K562 (cell line): ENCODE results near the gene RERE. TPM values are rescaled to one million over a fixed set of nuclear protein-coding genes. Genes with fewer than 3 reads are reported as not detected.

Experiments used
- ATAC-seq: fragments of 200-7000 bp; cut with Tn5 transposase; 3 replicates; pipeline ENCODE4 v1.9.1; 2020; ENCODE audit warnings: moderate library complexity
- BruUV-seq: library from RNA; stranded (reverse); fragments of 400-500 nt; replicated peaks from 2 replicates; lab custom pipeline; 2021; lab: Mats Ljungman, UMichigan
- CTCF ChIA-PET: fragments of 300-600 bp; formaldehyde crosslinking; extraction: SDS; loops from one replicate; lab custom pipeline; 2021; ENCODE audit warnings: low intra/inter-chr PET ratio; lab: Yijun Ruan, JAX
- POLR2A ChIA-PET: fragments of 300-600, 350-650 bp; sonication (Branson Sonifier 250); formaldehyde crosslinking; extraction: SDS; loops from one replicate; lab custom pipeline; 2021; ENCODE audit warnings: antibody characterized with exemption, inconsistent platforms; lab: Yijun Ruan, JAX
- DNase-seq, 4 experiments: peaks; one replicate each; pipeline versions ENCODE4 v3.0.0 to v3.0.0-alpha.2; 2011 to 2018; ENCODE audit warnings: low spot score in 3 of 4, mixed read lengths in 3 of 4; ENCODE audit errors: extremely low read depth in 1 of 4
- FAIRE-seq: peaks from 2 replicates; lab custom pipeline; 2011; peaks lifted over from hg19 to GRCh38; lab: Jason Lieb, UNC
- H2AFZ ChIP-seq: 2 replicates; pipeline ENCODE4 v1.6.0; 2011; ENCODE audit warnings: low read depth, low read length, control low read depth, inconsistent platforms
- H3K27ac ChIP-seq: fragments of 200-600 bp; 3 replicates; pipeline ENCODE4 v1.8.0; 2011; ENCODE audit warnings: low read depth, mild to moderate bottlenecking, control low read depth, inconsistent platforms, low read length, moderate library complexity, mixed read lengths; ENCODE audit errors: extremely low read depth
- H3K27me3 ChIP-seq, 2 experiments: fragments of 300-600 bp in 1 of 2; 2 replicates in 1 of 2; 3 replicates in 1 of 2; pipeline versions ENCODE4 v1.6.0 to v1.8.0; 2011; ENCODE audit warnings: inconsistent platforms in 2 of 2, low read length in 2 of 2, mild to moderate bottlenecking in 1 of 2, mixed read lengths in 1 of 2, moderate library complexity in 1 of 2; ENCODE audit not compliant: control insufficient read depth in 2 of 2, insufficient read depth in 2 of 2
- H3K36me3 ChIP-seq: fragments of 300-600 bp; 3 replicates; pipeline ENCODE4 v1.8.0; 2011; ENCODE audit warnings: mild to moderate bottlenecking, low read length, inconsistent platforms; ENCODE audit not compliant: control insufficient read depth, insufficient read depth
- H3K4me1 ChIP-seq, 2 experiments: fragments of 200-600 bp in 1 of 2; replicated peaks in 1 of 2; 2 replicates in 1 of 2; 3 replicates in 1 of 2; pipeline versions ENCODE4 v1.5.1 to v1.8.0; 2011; ENCODE audit warnings: inconsistent platforms in 2 of 2, low read length in 2 of 2, mild to moderate bottlenecking in 1 of 2, mixed read lengths in 1 of 2, moderate library complexity in 1 of 2; ENCODE audit not compliant: control insufficient read depth in 2 of 2, insufficient read depth in 2 of 2
- H3K4me2 ChIP-seq: 2 replicates; pipeline ENCODE4 v1.6.1; 2011; ENCODE audit warnings: low read length, control low read depth, inconsistent platforms, mixed read lengths; ENCODE audit not compliant: insufficient read depth
- H3K4me3 ChIP-seq: fragments of 200-600 bp; sonication (generic), shearing (Covaris generic); 2 replicates; pipeline ENCODE4 v1.5.1; 2016; ENCODE audit warnings: control low read depth, inconsistent platforms
- H3K79me2 ChIP-seq: fragments of 200-600 bp; 3 replicates; pipeline ENCODE4 v1.8.0; 2011; ENCODE audit warnings: low read length, inconsistent platforms; ENCODE audit not compliant: control insufficient read depth, insufficient read depth
- H3K9ac ChIP-seq, 2 experiments: 2 replicates each; pipeline versions ENCODE4 v1.6.0 to v1.6.1; 2011; ENCODE audit warnings: low read depth in 2 of 2, low read length in 2 of 2, control low read depth in 1 of 2, inconsistent platforms in 1 of 2, mild to moderate bottlenecking in 1 of 2, mixed read lengths in 1 of 2; ENCODE audit not compliant: insufficient read depth in 1 of 2
- H3K9me1 ChIP-seq: one replicate; pipeline ENCODE4 v1.6.0; 2011; ENCODE audit warnings: inconsistent platforms, mild to moderate bottlenecking, low read length, moderate library complexity; ENCODE audit not compliant: control insufficient read depth, insufficient read depth
- H3K9me3 ChIP-seq: replicated peaks from 2 replicates; pipeline ENCODE4 v1.5.1; 2011; ENCODE audit warnings: low read depth, low read length, inconsistent platforms; ENCODE audit not compliant: control insufficient read depth, insufficient read depth
- H4K20me1 ChIP-seq: replicated peaks from 2 replicates; pipeline ENCODE4 v1.6.1; 2011; ENCODE audit warnings: low read length, inconsistent platforms, mixed read lengths; ENCODE audit not compliant: control insufficient read depth, insufficient read depth
- FOSL1 ChIP-seq: fragments of 200-800 bp; sonication (Bioruptor generic); conservative IDR thresholded peaks from 2 replicates; pipeline ENCODE4 v1.6.1; 2016; ENCODE audit warnings: missing genetic modification characterization, missing compliant biosample characterization
- POLR2B ChIP-seq: fragments of 450-650 bp; IDR thresholded peaks from 2 replicates; pipeline ENCODE4 v1.6.1; 2018; ENCODE audit warnings: low read depth; ENCODE audit not compliant: partially characterized antibody
- ZSCAN32 ChIP-seq: fragments of 450-650 bp; formaldehyde crosslinking; IDR thresholded peaks from 2 replicates; pipeline ENCODE4 v1.4.0; 2020; ENCODE audit warnings: mild to moderate bottlenecking, moderate library complexity
- WGBS: fragments of 100-300 bp; shearing (Covaris generic); methylation state at CpG from one replicate; pipeline ENCODE4 v1.1.6; 2016; ENCODE audit warnings: low coverage, mixed read lengths; ENCODE audit not compliant: insufficient coverage; ENCODE audit errors: missing lambda C conversion rate; 5-methylcytosine and 5-hydroxymethylcytosine counted together
- in situ Hi-C: fragments of 300-500 bp; cut with MboI; formaldehyde crosslinking; loops from 4 replicates; pipeline ENCODE4 v1.15.0; 2018; ENCODE audit warnings: inconsistent platforms, mixed read lengths
- intact Hi-C: fragments of 100-400 bp; cut with micrococcal nuclease; formaldehyde crosslinking; loops from 2 replicates; pipeline ENCODE4 v1.14.2; 2022
- polyA plus RNA-seq, 8 experiments: library from polyadenylated mRNA; depleted of rRNA in 4 of 8; stranded (reverse) in 5 of 8; unstranded in 3 of 8; fragments of >200 nt; fragmentation: Nextera tagmentation in 2 of 8; fragmentation: Illumina TruSeq in 1 of 8; extraction: Ambion mirVana in 2 of 8; extraction: Trizol in 1 of 8; gene quantifications; 2 replicates each; pipeline versions ENCODE4 v1.2.1 to v1.2.3, GENCODE V29; 2011 to 2014; ENCODE audit warnings: inconsistent platforms in 1 of 8, missing spikeins in 1 of 8
- total RNA-seq, 7 experiments: library from RNA; depleted of rRNA in 6 of 7; stranded (reverse); fragments of >200 nt in 6 of 7; fragmentation: Illumina TruSeq in 2 of 7; extraction: Trizol in 2 of 7; gene quantifications; 2 replicates each; pipeline versions ENCODE4 v1.2.1 to v1.2.3, GENCODE V29; 2011 to 2021; ENCODE audit warnings: low replicate concordance in 1 of 7
- TF ChIP-seq, protein P1 (sequence below): fragments of 250-450 bp; sonication (Bioruptor Pico); IDR thresholded peaks from 2 replicates; pipeline ENCODE4 v1.5.0; 2022; ENCODE audit warnings: mild to moderate bottlenecking
- TF ChIP-seq, protein P2 (sequence below): fragments of 450-650 bp; IDR thresholded peaks from 2 replicates; pipeline ENCODE4 v1.6.1; 2018; ENCODE audit warnings: mild to moderate bottlenecking, low read depth; ENCODE audit not compliant: partially characterized antibody
- TF ChIP-seq, protein P3 (sequence below): fragments of 450-650 bp; IDR thresholded peaks from 2 replicates; pipeline ENCODE4 v1.6.1; 2017; ENCODE audit warnings: antibody characterized with exemption
- TF ChIP-seq, protein P4 (sequence below): fragments of 250-450 bp; sonication (Bioruptor Pico); IDR thresholded peaks from 2 replicates; pipeline ENCODE4 v1.9.0; 2021; ENCODE audit warnings: mild to moderate bottlenecking, inconsistent platforms
- TF ChIP-seq, protein P5 (sequence below): fragments of 150-350 bp; IDR thresholded peaks from 2 replicates; pipeline ENCODE4 v1.6.1; 2014; ENCODE audit warnings: low read depth, mild to moderate bottlenecking, low read length, borderline replicate concordance

RERE gene
- total and polyA plus RNA-seq, 9 of the 15 experiments (the other 6 are each of a cell fraction or from before 2014, with no cell fraction given) = 3.0 to 51.5 (median 13.4) TPM

DNA sequence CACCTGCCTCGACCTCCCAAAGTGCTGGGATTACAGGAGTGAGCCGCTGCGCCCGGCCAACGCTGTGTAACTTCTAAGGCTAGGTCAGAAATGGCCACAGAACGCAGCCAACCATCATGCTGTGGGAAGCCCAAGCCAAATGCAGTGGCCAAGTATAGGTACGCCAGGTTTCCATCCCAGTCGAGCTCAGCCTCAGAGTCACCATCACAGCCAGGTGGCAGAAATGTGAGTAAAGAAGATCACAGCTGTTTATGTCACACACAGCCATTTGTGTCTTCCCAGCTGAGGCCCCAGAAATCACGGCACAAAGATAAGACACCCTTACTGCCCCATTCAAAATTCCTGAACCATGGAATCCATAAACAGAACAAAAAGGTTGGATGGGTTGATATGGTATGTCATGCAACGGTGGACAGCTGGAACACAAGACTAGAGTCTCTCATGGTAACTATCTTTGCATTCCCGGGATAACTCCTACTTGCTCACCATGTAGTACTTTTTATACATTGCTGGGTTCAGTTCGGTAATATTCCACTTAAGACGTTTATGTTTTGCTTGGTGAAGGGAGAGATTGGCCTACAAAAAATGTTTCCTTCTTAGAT is 415.2 kb downstream of the RERE start:
- ChIA-PET POLR2A (no interaction called here), CTCF (no interaction called here)
- Histone ChIP-seq H2AFZ (no peak overlapping the region), H3K36me3 (peaks cover 13% of the 10 kb centered on the region; the same call in 1 of the 3 replicates), H3K4me2 (no peak overlapping the region), H3K27ac (no peak overlapping the region), H3K9me1 (no peaks in the 10 kb centered on the region), H3K9me3 (no peaks in the 10 kb centered on the region), H3K4me1 (peaks cover 0 to 9% of the 10 kb centered on the region in 2 experiments; a peak in 3 of 5 replicates), H3K79me2 (no peaks in the 10 kb centered on the region; the same call in 2 of the 3 replicates), H3K4me3 (no peak overlapping the region), H3K9ac (no peak overlapping the region), H4K20me1 (peaks cover 4% of the 10 kb centered on the region), H3K27me3 (no peaks in the 10 kb centered on the region)
- ATAC-seq (no peak), FAIRE-seq (no peak), DNase-seq (no peak)
- in situ Hi-C loops (no loop called here), intact Hi-C loops (no loop called here)
- BruUV-seq = no TSS peak
- TF ChIP-seq, protein P1, sequence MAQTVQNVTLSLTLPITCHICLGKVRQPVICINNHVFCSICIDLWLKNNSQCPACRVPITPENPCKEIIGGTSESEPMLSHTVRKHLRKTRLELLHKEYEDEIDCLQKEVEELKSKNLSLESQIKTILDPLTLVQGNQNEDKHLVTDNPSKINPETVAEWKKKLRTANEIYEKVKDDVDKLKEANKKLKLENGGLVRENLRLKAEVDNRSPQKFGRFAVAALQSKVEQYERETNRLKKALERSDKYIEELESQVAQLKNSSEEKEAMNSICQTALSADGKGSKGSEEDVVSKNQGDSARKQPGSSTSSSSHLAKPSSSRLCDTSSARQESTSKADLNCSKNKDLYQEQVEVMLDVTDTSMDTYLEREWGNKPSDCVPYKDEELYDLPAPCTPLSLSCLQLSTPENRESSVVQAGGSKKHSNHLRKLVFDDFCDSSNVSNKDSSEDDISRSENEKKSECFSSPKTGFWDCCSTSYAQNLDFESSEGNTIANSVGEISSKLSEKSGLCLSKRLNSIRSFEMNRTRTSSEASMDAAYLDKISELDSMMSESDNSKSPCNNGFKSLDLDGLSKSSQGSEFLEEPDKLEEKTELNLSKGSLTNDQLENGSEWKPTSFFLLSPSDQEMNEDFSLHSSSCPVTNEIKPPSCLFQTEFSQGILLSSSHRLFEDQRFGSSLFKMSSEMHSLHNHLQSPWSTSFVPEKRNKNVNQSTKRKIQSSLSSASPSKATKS (CRISPR knock-in tag) = no peak
- TF ChIP-seq ZSCAN32 (CRISPR knock-in tag) = no peak
- no peak for TF ChIP-seq POLR2B
- TF ChIP-seq, protein P2, sequence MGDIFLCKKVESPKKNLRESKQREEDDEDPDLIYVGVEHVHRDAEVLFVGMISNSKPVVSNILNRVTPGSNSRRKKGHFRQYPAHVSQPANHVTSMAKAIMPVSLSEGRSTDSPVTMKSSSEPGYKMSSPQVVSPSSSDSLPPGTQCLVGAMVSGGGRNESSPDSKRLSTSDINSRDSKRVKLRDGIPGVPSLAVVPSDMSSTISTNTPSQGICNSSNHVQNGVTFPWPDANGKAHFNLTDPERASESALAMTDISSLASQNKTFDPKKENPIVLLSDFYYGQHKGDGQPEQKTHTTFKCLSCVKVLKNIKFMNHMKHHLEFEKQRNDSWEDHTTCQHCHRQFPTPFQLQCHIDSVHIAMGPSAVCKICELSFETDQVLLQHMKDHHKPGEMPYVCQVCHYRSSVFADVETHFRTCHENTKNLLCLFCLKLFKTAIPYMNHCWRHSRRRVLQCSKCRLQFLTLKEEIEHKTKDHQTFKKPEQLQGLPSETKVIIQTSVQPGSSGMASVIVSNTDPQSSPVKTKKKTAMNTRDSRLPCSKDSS = no peak
- TF ChIP-seq, protein P3, sequence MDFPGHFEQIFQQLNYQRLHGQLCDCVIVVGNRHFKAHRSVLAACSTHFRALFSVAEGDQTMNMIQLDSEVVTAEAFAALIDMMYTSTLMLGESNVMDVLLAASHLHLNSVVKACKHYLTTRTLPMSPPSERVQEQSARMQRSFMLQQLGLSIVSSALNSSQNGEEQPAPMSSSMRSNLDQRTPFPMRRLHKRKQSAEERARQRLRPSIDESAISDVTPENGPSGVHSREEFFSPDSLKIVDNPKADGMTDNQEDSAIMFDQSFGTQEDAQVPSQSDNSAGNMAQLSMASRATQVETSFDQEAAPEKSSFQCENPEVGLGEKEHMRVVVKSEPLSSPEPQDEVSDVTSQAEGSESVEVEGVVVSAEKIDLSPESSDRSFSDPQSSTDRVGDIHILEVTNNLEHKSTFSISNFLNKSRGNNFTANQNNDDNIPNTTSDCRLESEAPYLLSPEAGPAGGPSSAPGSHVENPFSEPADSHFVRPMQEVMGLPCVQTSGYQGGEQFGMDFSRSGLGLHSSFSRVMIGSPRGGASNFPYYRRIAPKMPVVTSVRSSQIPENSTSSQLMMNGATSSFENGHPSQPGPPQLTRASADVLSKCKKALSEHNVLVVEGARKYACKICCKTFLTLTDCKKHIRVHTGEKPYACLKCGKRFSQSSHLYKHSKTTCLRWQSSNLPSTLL = no peak
- no peak for TF ChIP-seq FOSL1
- TF ChIP-seq, protein P4, sequence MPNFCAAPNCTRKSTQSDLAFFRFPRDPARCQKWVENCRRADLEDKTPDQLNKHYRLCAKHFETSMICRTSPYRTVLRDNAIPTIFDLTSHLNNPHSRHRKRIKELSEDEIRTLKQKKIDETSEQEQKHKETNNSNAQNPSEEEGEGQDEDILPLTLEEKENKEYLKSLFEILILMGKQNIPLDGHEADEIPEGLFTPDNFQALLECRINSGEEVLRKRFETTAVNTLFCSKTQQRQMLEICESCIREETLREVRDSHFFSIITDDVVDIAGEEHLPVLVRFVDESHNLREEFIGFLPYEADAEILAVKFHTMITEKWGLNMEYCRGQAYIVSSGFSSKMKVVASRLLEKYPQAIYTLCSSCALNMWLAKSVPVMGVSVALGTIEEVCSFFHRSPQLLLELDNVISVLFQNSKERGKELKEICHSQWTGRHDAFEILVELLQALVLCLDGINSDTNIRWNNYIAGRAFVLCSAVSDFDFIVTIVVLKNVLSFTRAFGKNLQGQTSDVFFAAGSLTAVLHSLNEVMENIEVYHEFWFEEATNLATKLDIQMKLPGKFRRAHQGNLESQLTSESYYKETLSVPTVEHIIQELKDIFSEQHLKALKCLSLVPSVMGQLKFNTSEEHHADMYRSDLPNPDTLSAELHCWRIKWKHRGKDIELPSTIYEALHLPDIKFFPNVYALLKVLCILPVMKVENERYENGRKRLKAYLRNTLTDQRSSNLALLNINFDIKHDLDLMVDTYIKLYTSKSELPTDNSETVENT (CRISPR knock-in tag) = no peak
- TF ChIP-seq, protein P5, sequence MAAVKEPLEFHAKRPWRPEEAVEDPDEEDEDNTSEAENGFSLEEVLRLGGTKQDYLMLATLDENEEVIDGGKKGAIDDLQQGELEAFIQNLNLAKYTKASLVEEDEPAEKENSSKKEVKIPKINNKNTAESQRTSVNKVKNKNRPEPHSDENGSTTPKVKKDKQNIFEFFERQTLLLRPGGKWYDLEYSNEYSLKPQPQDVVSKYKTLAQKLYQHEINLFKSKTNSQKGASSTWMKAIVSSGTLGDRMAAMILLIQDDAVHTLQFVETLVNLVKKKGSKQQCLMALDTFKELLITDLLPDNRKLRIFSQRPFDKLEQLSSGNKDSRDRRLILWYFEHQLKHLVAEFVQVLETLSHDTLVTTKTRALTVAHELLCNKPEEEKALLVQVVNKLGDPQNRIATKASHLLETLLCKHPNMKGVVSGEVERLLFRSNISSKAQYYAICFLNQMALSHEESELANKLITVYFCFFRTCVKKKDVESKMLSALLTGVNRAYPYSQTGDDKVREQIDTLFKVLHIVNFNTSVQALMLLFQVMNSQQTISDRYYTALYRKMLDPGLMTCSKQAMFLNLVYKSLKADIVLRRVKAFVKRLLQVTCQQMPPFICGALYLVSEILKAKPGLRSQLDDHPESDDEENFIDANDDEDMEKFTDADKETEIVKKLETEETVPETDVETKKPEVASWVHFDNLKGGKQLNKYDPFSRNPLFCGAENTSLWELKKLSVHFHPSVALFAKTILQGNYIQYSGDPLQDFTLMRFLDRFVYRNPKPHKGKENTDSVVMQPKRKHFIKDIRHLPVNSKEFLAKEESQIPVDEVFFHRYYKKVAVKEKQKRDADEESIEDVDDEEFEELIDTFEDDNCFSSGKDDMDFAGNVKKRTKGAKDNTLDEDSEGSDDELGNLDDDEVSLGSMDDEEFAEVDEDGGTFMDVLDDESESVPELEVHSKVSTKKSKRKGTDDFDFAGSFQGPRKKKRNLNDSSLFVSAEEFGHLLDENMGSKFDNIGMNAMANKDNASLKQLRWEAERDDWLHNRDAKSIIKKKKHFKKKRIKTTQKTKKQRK = no peak
- WGBS = 95% methylated on average over 13 of the region's 13 CpGs
